ENCODE results near the gene OCA2. TPM values are rescaled to one million over a fixed set of nuclear protein-coding genes. Genes with fewer than 3 reads are reported as not detected.

OCA2 gene
- total RNA-seq, 1 experiment from 2014 or later: 0.31 TPM

DNA sequence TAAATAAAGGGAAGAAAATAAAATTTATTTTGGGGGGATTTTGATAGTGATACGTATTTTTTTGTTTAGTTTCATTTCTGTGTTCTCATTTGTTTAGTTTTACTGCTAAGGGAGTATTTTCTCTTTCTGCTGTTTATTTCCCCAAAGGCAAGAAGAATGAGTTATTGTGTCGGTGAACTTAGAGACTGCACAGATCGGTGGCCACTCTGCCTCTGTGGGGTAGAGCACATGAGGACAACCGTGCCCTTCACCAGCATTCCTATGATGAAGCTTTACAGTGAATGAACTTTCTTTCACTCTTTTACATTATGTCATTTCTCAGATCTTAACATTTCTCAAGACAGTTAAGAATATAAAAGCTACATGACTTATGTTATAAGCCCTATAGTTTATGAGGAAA lies 214.4 kb downstream of the OCA2 start:
- no peaks in the 10 kb centered on the region for H3K9me3 ChIP-seq (ENCODE audit: control insufficient read depth, low read depth, low read length)
- no peak overlapping the region for H4K5ac ChIP-seq (ENCODE audit: insufficient read length, low read depth, low read length)
- no peak overlapping the region for H2AFZ ChIP-seq (ENCODE audit: low read length)
- H3K23ac ChIP-seq (ENCODE audit: insufficient read length, low read depth, low read length): no peak overlapping the region
- H3K4me1 ChIP-seq (ENCODE audit: insufficient read depth, low read length): no peaks in the 10 kb centered on the region
- H3K27ac Mint-ChIP-seq: no peak overlapping the region
- no peak overlapping the region for H2BK5ac ChIP-seq (ENCODE audit: insufficient read length, low read length)
- no peak overlapping the region for H2BK15ac ChIP-seq (ENCODE audit: low read depth, low read length)
- no peak overlapping the region for H3T11ph ChIP-seq (ENCODE audit: low read length)
- 100% methylated on average over 1 of the region's 4 CpGs for WGBS (ENCODE audit: extremely low coverage, insufficient read length, low lambda C conversion rate)
- H4K8ac ChIP-seq (replicated peaks; ENCODE audit: insufficient read length, low read depth, low read length): no peak overlapping the region
- peaks cover 0 to 14% (median 8%) of the 10 kb centered on the region in 3 experiments; a peak in 5 of 7 replicates for H3K36me3 Mint-ChIP-seq (ENCODE audit: insufficient read depth in 1 of 3, low read depth in 3 of 3)
- no peak overlapping the region for H3K56ac ChIP-seq (ENCODE audit: insufficient read length, low read depth, low read length)
- peaks cover 24 to 37% of the 10 kb centered on the region in 2 experiments for H3K9me3 Mint-ChIP-seq
- no peaks in the 10 kb centered on the region for H3K79me2 ChIP-seq (ENCODE audit: insufficient read depth, low read length)
- TF ChIP-seq, protein P1, sequence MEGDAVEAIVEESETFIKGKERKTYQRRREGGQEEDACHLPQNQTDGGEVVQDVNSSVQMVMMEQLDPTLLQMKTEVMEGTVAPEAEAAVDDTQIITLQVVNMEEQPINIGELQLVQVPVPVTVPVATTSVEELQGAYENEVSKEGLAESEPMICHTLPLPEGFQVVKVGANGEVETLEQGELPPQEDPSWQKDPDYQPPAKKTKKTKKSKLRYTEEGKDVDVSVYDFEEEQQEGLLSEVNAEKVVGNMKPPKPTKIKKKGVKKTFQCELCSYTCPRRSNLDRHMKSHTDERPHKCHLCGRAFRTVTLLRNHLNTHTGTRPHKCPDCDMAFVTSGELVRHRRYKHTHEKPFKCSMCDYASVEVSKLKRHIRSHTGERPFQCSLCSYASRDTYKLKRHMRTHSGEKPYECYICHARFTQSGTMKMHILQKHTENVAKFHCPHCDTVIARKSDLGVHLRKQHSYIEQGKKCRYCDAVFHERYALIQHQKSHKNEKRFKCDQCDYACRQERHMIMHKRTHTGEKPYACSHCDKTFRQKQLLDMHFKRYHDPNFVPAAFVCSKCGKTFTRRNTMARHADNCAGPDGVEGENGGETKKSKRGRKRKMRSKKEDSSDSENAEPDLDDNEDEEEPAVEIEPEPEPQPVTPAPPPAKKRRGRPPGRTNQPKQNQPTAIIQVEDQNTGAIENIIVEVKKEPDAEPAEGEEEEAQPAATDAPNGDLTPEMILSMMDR (conservative IDR thresholded peaks at IDR 0.05): no peak
- no peaks in the 10 kb centered on the region for H3K4me1 Mint-ChIP-seq
- no peaks in the 10 kb centered on the region for H3K23me2 ChIP-seq (ENCODE audit: insufficient read length, low read depth, low read length, poor library complexity, severe bottlenecking)
- no peak overlapping the region for H2BK12ac ChIP-seq (ENCODE audit: insufficient read length, low read depth, low read length)
- H3K4ac ChIP-seq (ENCODE audit: low read depth, low read length): no peak overlapping the region
- no peak overlapping the region for H3K14ac ChIP-seq (ENCODE audit: insufficient read depth, low read length)
- H2AK5ac ChIP-seq (ENCODE audit: insufficient read length, low read length): no peak overlapping the region
- no peak for DNase-seq
- H2BK120ac ChIP-seq (ENCODE audit: low read depth, low read length, poor library complexity, severe bottlenecking): no peak overlapping the region
- H4K20me1 ChIP-seq (ENCODE audit: control insufficient read depth, insufficient read depth, insufficient read length): no peaks in the 10 kb centered on the region
- H3K18ac ChIP-seq (ENCODE audit: insufficient read length, low read depth, low read length): no peak overlapping the region
- no peaks in the 10 kb centered on the region for H3K79me1 ChIP-seq (ENCODE audit: insufficient read depth, low read depth, low read length, poor library complexity, severe bottlenecking)
- H3K27me3 Mint-ChIP-seq (ENCODE audit: low read depth): peaks cover 5% of the 10 kb centered on the region; the same call in 1 of the 2 replicates
- no peak overlapping the region for H3K9ac ChIP-seq (ENCODE audit: extremely low read depth, insufficient read length, low read length)
- no peaks in the 10 kb centered on the region for H3K27me3 ChIP-seq (ENCODE audit: insufficient read depth, low read length)
- no peak overlapping the region for H3K4me2 ChIP-seq (ENCODE audit: insufficient read depth, insufficient read length, low read length)
- no peak overlapping the region for H2BK20ac ChIP-seq (ENCODE audit: low read depth, low read length, poor library complexity, severe bottlenecking)
- no peak overlapping the region for H3K27ac ChIP-seq (ENCODE audit: insufficient read length, low read depth, low read length)
- no peak overlapping the region for H4K91ac ChIP-seq (ENCODE audit: insufficient read length, low read depth, low read length)
- no peak overlapping the region for H3K4me3 Mint-ChIP-seq

All from H9 (cell line).